ENCODE results near the gene PRR14L. TPM values are rescaled to one million over a fixed set of nuclear protein-coding genes. Genes with fewer than 3 reads are reported as not detected.
A peak's percentile ranks its signal among the peaks of the same experiment; 100 is the strongest.

The PRR14L gene
- total RNA-seq, 1 donor from 2014 or later, result 69.8 TPM

- H3K27ac Mint-ChIP-seq (ENCODE audit: unreplicated experiment), result no peak overlapping the region
- peaks cover 18% of the 10 kb centered on the region for H3K79me2 ChIP-seq (ENCODE audit: insufficient read depth, low read length)
- H3K9me3 ChIP-seq (ENCODE audit: insufficient read depth, low read depth, low read length), result no peaks in the 10 kb centered on the region
- H3K4me1 ChIP-seq (ENCODE audit: insufficient read depth, low read length), result peaks cover 22% of the 10 kb centered on the region
- peak overlapping the region; percentile 13 for H3K9ac ChIP-seq (ENCODE audit: low read length)
- H3K36me3 ChIP-seq (ENCODE audit: insufficient read depth, low read length), result no peaks in the 10 kb centered on the region
- H3K27ac ChIP-seq (ENCODE audit: low read depth, low read length), result no peak overlapping the region
- FAIRE-seq, result no peak
- H4K20me1 ChIP-seq (ENCODE audit: insufficient read depth, low read length), result no peaks in the 10 kb centered on the region
- H3K4me3 Mint-ChIP-seq (ENCODE audit: unreplicated experiment), result no peak overlapping the region
- no peak for TF ChIP-seq EZH2 (IDR thresholded peaks at IDR 0.05; ENCODE audit: insufficient read depth, low read length)
- no peaks in the 10 kb centered on the region for H3K27me3 ChIP-seq (ENCODE audit: insufficient read depth, low read length)
- no peaks in the 10 kb centered on the region for H3K27me3 Mint-ChIP-seq (ENCODE audit: low read depth, unreplicated experiment)
- no peaks in the 10 kb centered on the region for H3K9me3 Mint-ChIP-seq (ENCODE audit: unreplicated experiment)
- H3K4me3 ChIP-seq (ENCODE audit: insufficient read depth, low read depth, low read length), result no peak overlapping the region
- H3K36me3 Mint-ChIP-seq (ENCODE audit: low read depth, unreplicated experiment), result peaks cover 4% of the 10 kb centered on the region
- DNase-seq (ENCODE audit: low read depth), result no peak
- no peak overlapping the region for H3K4me2 ChIP-seq (ENCODE audit: low read length)
- H2AFZ ChIP-seq (ENCODE audit: low read depth, low read length), result no peak overlapping the region
- H3K4me1 Mint-ChIP-seq (ENCODE audit: low read depth, unreplicated experiment), result peaks cover 13% of the 10 kb centered on the region
Observed at GRCh38 chr22:31757265-31757664, 7.3 kb upstream of the PRR14L start.

- Histone ChIP-seq H3K79me2 (ENCODE audit: insufficient read depth, low read length) (peaks cover 19% of the 10 kb centered on the region), H2AFZ (ENCODE audit: low read depth, low read length) (peak overlapping the region; percentile 90), H3K36me3 (ENCODE audit: insufficient read depth, low read length) (no peaks in the 10 kb centered on the region), H4K20me1 (ENCODE audit: insufficient read depth, low read length) (no peaks in the 10 kb centered on the region), H3K9me3 (ENCODE audit: insufficient read depth, low read depth, low read length) (no peaks in the 10 kb centered on the region), H3K4me1 (ENCODE audit: insufficient read depth, low read length) (peaks cover 27% of the 10 kb centered on the region), H3K4me2 (ENCODE audit: low read length) (peak overlapping the region; percentile 94), H3K4me3 (ENCODE audit: insufficient read depth, low read depth, low read length) (peak overlapping the region; percentile 86), H3K27me3 (ENCODE audit: insufficient read depth, low read length) (no peaks in the 10 kb centered on the region), H3K27ac (ENCODE audit: low read depth, low read length) (no peak overlapping the region), H3K9ac (ENCODE audit: low read length) (peak overlapping the region; percentile 93)
- no peaks in the 10 kb centered on the region for H3K9me3 Mint-ChIP-seq (ENCODE audit: unreplicated experiment)
- no peaks in the 10 kb centered on the region for H3K27me3 Mint-ChIP-seq (ENCODE audit: low read depth, unreplicated experiment)
- H3K4me1 Mint-ChIP-seq (ENCODE audit: low read depth, unreplicated experiment), result peaks cover 18% of the 10 kb centered on the region
- TF ChIP-seq CTCF (IDR thresholded peaks at IDR 0.05; ENCODE audit: insufficient read depth, low read depth, low read length), result no peak
- DNase-seq (ENCODE audit: low read depth) (no peak), FAIRE-seq (no peak)
- H3K4me3 Mint-ChIP-seq (ENCODE audit: unreplicated experiment), result peak overlapping the region; percentile 89
- H3K27ac Mint-ChIP-seq (ENCODE audit: unreplicated experiment), result no peak overlapping the region
- H3K36me3 Mint-ChIP-seq (ENCODE audit: low read depth, unreplicated experiment), result no peaks in the 10 kb centered on the region
Observed at GRCh38 chr22:31754813-31755212, 4.9 kb upstream of the PRR14L start.

- no peaks in the 10 kb centered on the region for H3K36me3 Mint-ChIP-seq (ENCODE audit: low read depth, unreplicated experiment)
- no peaks in the 10 kb centered on the region for H3K9me3 ChIP-seq (ENCODE audit: insufficient read depth, low read depth, low read length)
- DNase-seq (ENCODE audit: low read depth) (peak; percentile 82), FAIRE-seq (no peak)
- H3K9ac ChIP-seq (ENCODE audit: low read length), result peak within 1 kb of the TSS; percentile 93
- no peaks in the 10 kb centered on the region for H3K9me3 Mint-ChIP-seq (ENCODE audit: unreplicated experiment)
- peak within 1 kb of the TSS; percentile 98 for H3K27ac Mint-ChIP-seq (ENCODE audit: unreplicated experiment)
- H2AFZ ChIP-seq (ENCODE audit: low read depth, low read length), result peak within 1 kb of the TSS; percentile 90
- TF ChIP-seq CTCF (IDR thresholded peaks at IDR 0.05; ENCODE audit: insufficient read depth, low read depth, low read length) (no peak), EZH2 (IDR thresholded peaks at IDR 0.05; ENCODE audit: insufficient read depth, low read length) (no peak)
- H3K79me2 ChIP-seq (ENCODE audit: insufficient read depth, low read length), result peaks cover 28% of the 10 kb centered on the region
- H3K4me1 ChIP-seq (ENCODE audit: insufficient read depth, low read length), result peaks cover 29% of the 10 kb centered on the region
- H4K20me1 ChIP-seq (ENCODE audit: insufficient read depth, low read length), result no peaks in the 10 kb centered on the region
- no peaks in the 10 kb centered on the region for H3K27me3 Mint-ChIP-seq (ENCODE audit: low read depth, unreplicated experiment)
- peak within 1 kb of the TSS; percentile 96 for H3K27ac ChIP-seq (ENCODE audit: low read depth, low read length)
- H3K4me2 ChIP-seq (ENCODE audit: low read length), result peak within 1 kb of the TSS; percentile 94
- H3K4me3 Mint-ChIP-seq (ENCODE audit: unreplicated experiment), result peak within 1 kb of the TSS; percentile 89
- H3K4me3 ChIP-seq (ENCODE audit: insufficient read depth, low read depth, low read length), result peak within 1 kb of the TSS; percentile 86
- H3K4me1 Mint-ChIP-seq (ENCODE audit: low read depth, unreplicated experiment), result peaks cover 18% of the 10 kb centered on the region
- H3K27me3 ChIP-seq (ENCODE audit: insufficient read depth, low read length), result no peaks in the 10 kb centered on the region
- no peaks in the 10 kb centered on the region for H3K36me3 ChIP-seq (ENCODE audit: insufficient read depth, low read length)
Observed at GRCh38 chr22:31753634-31754501, 3.9 kb upstream of the PRR14L start, which contains the start of gene DEPDC5. DEPDC5 (plus strand) TSS chr22:31754019; CDS start chr22:31754922, 903 bp downstream.
